Activated naive CD4-positive, alpha-beta T cell treated with anti-CD3 and anti-CD28 coated beads for 36 hours (primary cell): ENCODE results near the gene HMCN1. TPM values are rescaled to one million over a fixed set of nuclear protein-coding genes. Genes with fewer than 3 reads are reported as not detected.
A peak's percentile ranks its signal among the peaks of the same experiment; 100 is the strongest.
"Not testable (repeated sequence)": the region's sequence is repeated elsewhere in the genome, so short reads cannot be mapped to it uniquely, and the experiment has no call there.

Source experiments
- CTCF ChIA-PET: fragments of 350-600 bp; sonication (Branson Sonifier 250); formaldehyde crosslinking; loops from one replicate; lab custom pipeline; 2021; ENCODE audit warnings: antibody characterized with exemption; lab: Charles Lee
- DNase-seq: peaks from one replicate; pipeline ENCODE4 v3.0.0-alpha.2; 2020
- H3K27ac Mint-ChIP-seq: one replicate; pipeline ENCODE4 v1.8.0; 2021; ENCODE audit warnings: mild to moderate bottlenecking, mixed read lengths
- H3K27me3 Mint-ChIP-seq: one replicate; pipeline ENCODE4 v1.8.0; 2021; ENCODE audit warnings: low read depth, mixed read lengths
- H3K36me3 Mint-ChIP-seq: one replicate; pipeline ENCODE4 v1.8.0; 2021; ENCODE audit warnings: low read depth, mixed read lengths
- H3K4me1 Mint-ChIP-seq: one replicate; pipeline ENCODE4 v1.8.0; 2021; ENCODE audit warnings: low read depth, mixed read lengths
- H3K4me3 Mint-ChIP-seq: one replicate; pipeline ENCODE4 v1.8.0; 2021; ENCODE audit warnings: mild to moderate bottlenecking, moderate library complexity, mixed read lengths
- H3K9me3 Mint-ChIP-seq: one replicate; pipeline ENCODE4 v1.8.0; 2021; ENCODE audit warnings: mixed read lengths
- intact Hi-C: fragments of 100-400 bp; cut with micrococcal nuclease; formaldehyde crosslinking; loops from one replicate; pipeline ENCODE4 v1.15.1; 2023
- total RNA-seq, 2 experiments: library from RNA; stranded (reverse); gene quantifications; one replicate each; pipeline ENCODE4 v1.2.3, GENCODE V29; 2021

Gene HMCN1
- total RNA-seq, 2 experiments from 2014 or later, result 0.12 TPM; not detected in 1

DNA sequence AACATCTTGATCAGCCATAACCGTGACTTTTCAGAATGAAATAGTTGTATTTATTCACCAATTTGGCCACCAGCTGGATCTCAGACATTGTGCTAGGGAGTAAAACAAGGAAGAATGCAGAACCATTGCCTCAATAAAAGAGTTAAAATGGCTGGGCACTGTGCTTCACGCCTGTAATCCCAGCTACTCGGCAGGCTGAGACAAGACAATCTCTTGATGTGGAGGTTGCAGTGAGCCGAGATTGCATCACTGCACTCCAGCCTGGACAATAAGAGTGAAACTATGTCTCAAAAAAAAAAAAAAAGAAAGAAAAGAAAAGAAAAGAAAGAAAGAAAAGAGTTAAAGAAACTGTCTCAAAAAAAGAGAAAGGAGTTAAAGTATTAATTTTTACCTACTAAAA is 441.4 kb downstream of the HMCN1 start:
- Mint-ChIP-seq H3K36me3 (no peaks in the 10 kb centered on the region), H3K4me1 (no peaks in the 10 kb centered on the region), H3K27ac (no peak overlapping the region), H3K9me3 (no peaks in the 10 kb centered on the region), H3K4me3 (no peak overlapping the region), H3K27me3 (peaks cover 10% of the 10 kb centered on the region)
- CTCF ChIA-PET, result interaction anchor here (0.5 to 0.7 kb wide), 2 partner anchors 60 to 124 kb away, joined by 3 to 4 read pairs; no protein-coding TSS in a partner anchor
- intact Hi-C loops, result no loop called here
- no peak for DNase-seq

- no peaks in the 10 kb centered on the region for H3K9me3 Mint-ChIP-seq
- peaks cover under 1% of the 10 kb centered on the region for H3K4me1 Mint-ChIP-seq
- H3K27me3 Mint-ChIP-seq, result peaks cover 10% of the 10 kb centered on the region
- H3K27ac Mint-ChIP-seq, result no peak overlapping the region
- no peak overlapping the region for H3K4me3 Mint-ChIP-seq
- DNase-seq, result no peak
- no peaks in the 10 kb centered on the region for H3K36me3 Mint-ChIP-seq
- intact Hi-C loops, result no loop called here
- CTCF ChIA-PET, result interaction anchor here (0.6 kb wide), 1 partner anchor 367 kb away, joined by 4 read pairs; no protein-coding TSS in a partner anchor
Observed at GRCh38 chr1:186178426-186179043, 444.3 kb downstream of the HMCN1 start.

DNA sequence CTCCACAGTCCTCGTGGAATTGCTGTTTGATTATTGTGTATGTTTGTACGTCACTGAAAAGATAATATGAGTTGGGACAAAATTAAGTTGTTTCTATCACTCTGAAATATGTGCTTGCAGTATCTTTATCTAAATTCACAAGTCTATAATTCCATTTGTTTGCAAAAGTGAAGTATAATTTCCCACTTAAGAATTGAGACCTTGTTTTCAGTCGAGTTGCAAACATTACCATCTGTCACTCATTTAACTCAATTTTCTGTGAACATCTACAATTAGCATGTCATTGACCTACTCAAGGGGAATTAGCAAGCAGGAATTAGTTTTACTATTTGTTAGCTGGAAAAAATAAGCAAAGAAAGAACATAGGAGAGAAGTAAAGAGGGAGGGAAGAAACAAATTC is 445.0 kb downstream of the HMCN1 start:
- Mint-ChIP-seq H3K4me3 (no peak overlapping the region), H3K4me1 (peaks cover 7% of the 10 kb centered on the region), H3K36me3 (no peaks in the 10 kb centered on the region), H3K27ac (no peak overlapping the region), H3K9me3 (no peaks in the 10 kb centered on the region), H3K27me3 (peaks cover 8% of the 10 kb centered on the region)
- CTCF ChIA-PET, result no interaction called here
- intact Hi-C loops, result no loop called here
- DNase-seq, result no peak

GRCh38 chr1:186183219-186183618 is 449.0 kb downstream of the HMCN1 start:
- H3K27me3 Mint-ChIP-seq, result peaks cover 13% of the 10 kb centered on the region
- no peak overlapping the region for H3K27ac Mint-ChIP-seq
- H3K9me3 Mint-ChIP-seq, result no peaks in the 10 kb centered on the region
- CTCF ChIA-PET, result interaction anchor here (0.6 kb wide), 1 partner anchor 227 kb away, joined by 3 read pairs; no protein-coding TSS in a partner anchor
- intact Hi-C loops, result no loop called here
- H3K36me3 Mint-ChIP-seq, result no peaks in the 10 kb centered on the region
- peak; percentile 23 for DNase-seq
- peaks cover 11% of the 10 kb centered on the region for H3K4me1 Mint-ChIP-seq
- no peak overlapping the region for H3K4me3 Mint-ChIP-seq

- no peaks in the 10 kb centered on the region for H3K9me3 Mint-ChIP-seq
- CTCF ChIA-PET, result no interaction called here
- DNase-seq, result no peak
- no peak overlapping the region for H3K4me3 Mint-ChIP-seq
- intact Hi-C loops, result no loop called here
- H3K27me3 Mint-ChIP-seq, result peaks cover 13% of the 10 kb centered on the region
- peaks cover 11% of the 10 kb centered on the region for H3K4me1 Mint-ChIP-seq
- H3K27ac Mint-ChIP-seq, result no peak overlapping the region
- H3K36me3 Mint-ChIP-seq, result no peaks in the 10 kb centered on the region
Observed at GRCh38 chr1:186183970-186184628, 449.9 kb downstream of the HMCN1 start.

DNA sequence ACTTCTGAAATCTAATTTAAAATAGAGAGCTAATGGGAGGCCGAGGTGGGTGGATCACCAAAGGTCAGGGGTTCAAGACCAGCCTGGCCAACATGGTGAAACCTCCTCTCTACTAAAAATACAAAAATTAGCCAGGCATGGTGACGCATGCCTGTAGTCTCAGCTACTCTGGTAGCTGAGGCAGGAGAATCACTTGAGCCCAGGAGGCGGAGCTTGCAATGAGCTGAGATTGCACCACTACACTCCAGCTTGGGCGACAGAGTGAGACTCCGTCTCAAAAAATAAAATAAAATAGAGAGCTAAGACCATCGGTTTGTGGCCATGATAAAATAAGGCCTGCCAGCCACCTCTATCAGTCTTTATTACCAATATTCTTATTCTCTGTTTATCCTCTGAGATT is 452.1 kb downstream of the HMCN1 start:
- H3K36me3 Mint-ChIP-seq, DNase-seq, H3K4me3 Mint-ChIP-seq, intact Hi-C loops, CTCF ChIA-PET, H3K27ac Mint-ChIP-seq, H3K9me3 Mint-ChIP-seq: not testable (repeated sequence)
- H3K4me1 Mint-ChIP-seq, result peaks cover 11% of the 10 kb centered on the region
- H3K27me3 Mint-ChIP-seq, result peaks cover 15% of the 10 kb centered on the region

DNA sequence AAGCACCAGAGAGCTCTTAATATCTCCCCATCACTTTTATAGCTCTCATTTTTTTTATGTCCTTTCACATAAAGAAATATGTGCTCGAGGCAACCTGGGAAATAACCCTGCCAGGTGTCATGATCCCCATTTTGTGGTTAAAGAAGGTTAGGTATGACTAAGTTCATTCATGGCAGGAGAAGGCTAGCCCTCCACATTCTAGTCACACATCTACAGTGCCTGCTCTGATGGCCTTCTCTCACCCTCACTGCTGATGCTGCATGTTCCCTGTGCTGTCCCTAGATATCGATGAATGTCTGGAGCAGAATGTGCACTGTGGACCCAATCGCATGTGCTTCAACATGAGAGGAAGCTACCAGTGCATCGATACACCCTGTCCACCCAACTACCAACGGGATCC is 453.4 kb downstream of the HMCN1 start:
- H3K9me3 Mint-ChIP-seq, result no peaks in the 10 kb centered on the region
- intact Hi-C loops, result no loop called here
- DNase-seq, result peak; percentile 15
- CTCF ChIA-PET, result no interaction called here
- peaks cover 11% of the 10 kb centered on the region for H3K4me1 Mint-ChIP-seq
- no peaks in the 10 kb centered on the region for H3K36me3 Mint-ChIP-seq
- H3K27ac Mint-ChIP-seq, result no peak overlapping the region
- H3K4me3 Mint-ChIP-seq, result no peak overlapping the region
- H3K27me3 Mint-ChIP-seq, result peaks cover 18% of the 10 kb centered on the region

GRCh38 chr1:186188004-186188539 is 453.9 kb downstream of the HMCN1 start:
- Mint-ChIP-seq H3K4me3 (no peak overlapping the region), H3K27ac (no peak overlapping the region), H3K4me1 (peaks cover 11% of the 10 kb centered on the region), H3K36me3 (no peaks in the 10 kb centered on the region), H3K9me3 (no peaks in the 10 kb centered on the region), H3K27me3 (peaks cover 17% of the 10 kb centered on the region)
- intact Hi-C loops, result no loop called here
- DNase-seq, result no peak
- CTCF ChIA-PET, result no interaction called here

GRCh38 chr1:186188736-186189135 is 454.5 kb downstream of the HMCN1 start:
- Mint-ChIP-seq H3K36me3 (no peaks in the 10 kb centered on the region), H3K9me3 (no peaks in the 10 kb centered on the region), H3K27ac (no peak overlapping the region), H3K27me3 (peaks cover 17% of the 10 kb centered on the region), H3K4me3 (no peak overlapping the region), H3K4me1 (peaks cover 9% of the 10 kb centered on the region)
- intact Hi-C loops, result no loop called here
- DNase-seq, result no peak
- CTCF ChIA-PET, result no interaction called here

DNA sequence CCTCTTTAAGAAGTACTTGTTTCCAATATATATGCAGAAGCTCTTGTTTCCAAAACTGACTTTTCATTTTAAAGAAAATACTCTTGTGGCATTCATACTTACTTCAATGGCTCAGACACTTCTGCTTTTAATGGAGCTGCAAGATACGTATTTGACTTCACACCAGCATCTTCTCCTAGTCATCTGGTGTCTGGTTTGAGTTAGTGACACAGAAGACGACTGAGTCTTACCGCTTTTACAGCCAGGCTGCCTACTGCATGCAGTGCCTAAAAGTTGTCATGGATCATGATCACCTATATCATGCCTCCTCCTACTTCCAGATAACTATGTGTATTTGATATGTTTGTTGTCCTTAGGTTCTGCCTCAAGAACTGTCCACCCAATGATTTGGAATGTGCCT is 455.0 kb downstream of the HMCN1 start:
- Mint-ChIP-seq H3K27ac (no peak overlapping the region), H3K36me3 (no peaks in the 10 kb centered on the region), H3K4me3 (no peak overlapping the region), H3K9me3 (no peaks in the 10 kb centered on the region), H3K4me1 (peaks cover 5% of the 10 kb centered on the region), H3K27me3 (peaks cover 17% of the 10 kb centered on the region)
- CTCF ChIA-PET, result no interaction called here
- intact Hi-C loops, result no loop called here
- no peak for DNase-seq

DNA sequence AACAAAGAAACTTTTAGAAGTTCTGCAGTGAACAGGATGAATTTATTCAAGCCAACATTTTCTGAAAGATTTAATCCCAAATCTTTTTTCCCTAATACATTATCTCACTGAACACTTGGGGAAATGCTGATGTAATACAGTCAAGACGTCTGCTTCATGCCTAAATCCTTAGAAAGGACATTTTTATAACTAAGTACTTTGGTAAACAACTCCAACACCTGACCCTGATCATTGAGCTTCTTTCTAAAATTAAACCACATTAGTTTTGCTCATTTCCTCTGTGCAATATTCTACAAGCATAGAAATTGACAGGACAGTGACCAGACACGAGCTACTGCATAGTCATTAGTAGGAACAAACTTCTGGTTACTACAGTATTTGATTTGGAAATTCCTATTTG is 457.3 kb downstream of the HMCN1 start:
- intact Hi-C loops, result no loop called here
- no peaks in the 10 kb centered on the region for H3K9me3 Mint-ChIP-seq
- no peak overlapping the region for H3K4me3 Mint-ChIP-seq
- peaks cover 3% of the 10 kb centered on the region for H3K4me1 Mint-ChIP-seq
- no peak overlapping the region for H3K27ac Mint-ChIP-seq
- H3K36me3 Mint-ChIP-seq, result no peaks in the 10 kb centered on the region
- CTCF ChIA-PET, result no interaction called here
- DNase-seq, result no peak
- H3K27me3 Mint-ChIP-seq, result peaks cover 20% of the 10 kb centered on the region

DNA sequence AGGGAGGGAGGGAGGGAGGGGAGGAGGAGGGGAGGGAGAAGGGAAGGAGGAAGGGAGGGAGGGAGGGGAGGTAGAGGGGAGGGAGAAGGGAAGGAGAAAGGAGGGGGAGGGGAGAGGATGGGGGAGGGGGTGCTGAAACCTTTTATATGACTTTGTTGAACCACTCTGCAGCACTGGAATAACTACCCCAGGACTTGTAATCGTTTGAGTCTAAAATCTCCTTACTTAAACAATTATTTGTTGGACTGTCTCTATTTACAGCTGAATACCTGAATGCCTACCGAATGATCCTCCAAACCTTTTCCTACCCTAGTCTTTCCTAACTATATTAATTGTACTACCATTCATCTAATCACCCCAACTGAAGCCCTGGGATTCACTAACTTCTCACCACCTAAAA is 459.0 kb downstream of the HMCN1 start:
- intact Hi-C loops, result no loop called here
- CTCF ChIA-PET, result no interaction called here

More for the DNA sequence above, 459.0 kb downstream of the HMCN1 start:
- no peak for DNase-seq
- H3K9me3 Mint-ChIP-seq, result no peaks in the 10 kb centered on the region
- H3K27ac Mint-ChIP-seq, result no peak overlapping the region
- no peaks in the 10 kb centered on the region for H3K36me3 Mint-ChIP-seq
- peaks cover 15% of the 10 kb centered on the region for H3K27me3 Mint-ChIP-seq
- no peak overlapping the region for H3K4me3 Mint-ChIP-seq
- no peaks in the 10 kb centered on the region for H3K4me1 Mint-ChIP-seq
